ENCODE results near the gene KRTCAP2.
"Not testable (repeated sequence)": the region's sequence is repeated elsewhere in the genome, so short reads cannot be mapped to it uniquely, and the experiment has no call there.

The KRTCAP2 gene

GRCh38 chr1:155167166-155168104 is 5.7 kb downstream of the KRTCAP2 start:
- peak; percentile 97 for DNase-seq

DNA sequence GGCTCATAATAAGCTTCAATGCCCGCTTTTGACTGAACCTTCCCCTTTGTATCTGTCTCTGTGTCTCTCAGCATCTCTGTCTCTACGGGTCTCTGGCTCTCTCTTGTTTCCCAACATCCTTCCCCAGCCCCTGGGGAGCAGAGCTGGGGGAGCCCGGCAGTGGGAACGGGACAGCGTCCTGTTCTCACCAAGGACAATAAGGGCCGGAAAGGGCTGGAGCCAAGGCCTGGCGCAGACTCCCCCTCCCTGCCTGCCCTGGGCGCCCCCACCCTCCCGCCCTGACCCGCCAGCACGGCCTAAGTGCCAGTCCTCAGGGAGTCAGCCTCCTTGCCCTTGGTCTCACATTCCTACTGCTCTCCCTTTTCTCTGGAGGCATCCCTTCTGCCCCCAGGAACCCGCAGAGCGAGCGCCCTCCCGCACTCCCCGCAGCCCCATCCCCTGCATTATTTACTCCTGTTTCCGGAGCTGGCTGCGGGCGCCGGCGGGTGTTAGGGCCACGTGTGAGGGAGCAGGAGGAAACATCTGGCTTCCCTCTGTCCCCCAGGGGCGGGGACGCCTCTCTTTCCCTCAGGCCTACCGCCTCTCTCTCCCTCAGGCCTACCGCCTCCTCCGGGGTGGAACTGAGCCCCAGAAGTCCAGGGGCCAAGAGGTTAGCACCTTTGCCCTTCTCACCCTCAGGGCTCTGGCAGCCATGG is 6.5 kb downstream of the KRTCAP2 start:
- no peak for DNase-seq

GRCh38 chr1:155166051-155166470 is 7.0 kb downstream of the KRTCAP2 start:
- no peak for DNase-seq

DNA sequence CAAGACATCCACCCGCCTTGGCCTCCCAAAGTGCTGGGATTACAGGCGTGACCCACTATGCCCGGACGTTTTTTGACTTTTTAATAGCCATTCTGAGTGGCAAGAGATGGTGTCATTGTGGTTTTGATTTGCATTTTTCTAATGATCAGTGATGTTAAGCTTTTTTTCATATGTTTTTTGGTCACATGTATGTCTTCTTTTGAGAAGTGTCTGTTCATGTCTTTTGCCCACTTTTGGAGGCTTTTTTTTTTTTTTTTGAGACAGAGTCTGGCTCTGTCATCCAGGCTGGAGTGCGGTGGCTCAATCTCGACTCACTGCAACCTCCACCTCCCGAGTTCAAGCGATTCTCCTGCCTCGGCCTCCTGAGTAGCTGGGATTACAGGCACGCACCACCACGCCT is 8.5 kb downstream of the KRTCAP2 start:
- not testable (repeated sequence) for DNase-seq

DNA sequence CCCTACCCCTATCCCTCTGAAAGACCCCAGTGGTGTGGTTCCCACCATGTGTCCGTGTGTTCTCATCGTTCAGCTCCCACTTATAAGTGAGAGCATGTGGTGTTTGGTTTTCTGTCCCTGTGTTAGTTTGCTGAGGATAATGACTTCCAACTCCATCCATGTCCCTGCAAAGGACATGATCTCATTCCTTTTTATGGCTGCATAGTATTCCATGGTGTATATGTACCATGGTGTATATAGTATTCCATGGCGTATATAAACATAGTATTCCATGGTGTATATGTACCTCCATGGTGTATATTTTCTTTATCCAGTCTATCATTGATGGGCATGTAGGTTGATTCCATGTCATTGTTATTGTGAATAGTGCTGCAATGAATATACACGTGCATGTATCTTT is 9.3 kb downstream of the KRTCAP2 start:
- not testable (repeated sequence) for DNase-seq

GRCh38 chr1:155162631-155163030 is 10.5 kb downstream of the KRTCAP2 start:
- DNase-seq: not testable (repeated sequence)

- peak; percentile 26 for DNase-seq
Measured at GRCh38 chr1:155160128-155160527, 13.0 kb downstream of the KRTCAP2 start.

DNA sequence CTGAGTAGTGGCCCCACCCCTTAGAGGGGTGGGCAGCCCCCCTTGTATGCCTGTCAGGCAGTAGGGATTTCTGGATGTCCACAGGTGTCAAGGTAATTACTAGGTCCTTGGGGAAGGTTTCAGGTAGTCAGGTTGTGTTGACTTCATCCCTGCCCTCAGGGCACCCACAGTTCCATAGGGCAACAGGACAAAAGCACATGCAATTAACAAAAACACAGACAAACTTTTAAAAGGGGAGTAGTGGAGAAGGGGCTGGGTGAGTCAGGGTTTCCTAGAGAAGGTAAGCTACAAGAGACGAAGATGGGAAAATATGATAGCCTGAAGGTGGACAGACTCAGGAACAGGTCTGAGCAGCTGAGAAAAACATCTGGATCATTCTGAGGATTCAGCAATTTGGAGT is 14.1 kb downstream of the KRTCAP2 start:
- no peak for DNase-seq

DNA sequence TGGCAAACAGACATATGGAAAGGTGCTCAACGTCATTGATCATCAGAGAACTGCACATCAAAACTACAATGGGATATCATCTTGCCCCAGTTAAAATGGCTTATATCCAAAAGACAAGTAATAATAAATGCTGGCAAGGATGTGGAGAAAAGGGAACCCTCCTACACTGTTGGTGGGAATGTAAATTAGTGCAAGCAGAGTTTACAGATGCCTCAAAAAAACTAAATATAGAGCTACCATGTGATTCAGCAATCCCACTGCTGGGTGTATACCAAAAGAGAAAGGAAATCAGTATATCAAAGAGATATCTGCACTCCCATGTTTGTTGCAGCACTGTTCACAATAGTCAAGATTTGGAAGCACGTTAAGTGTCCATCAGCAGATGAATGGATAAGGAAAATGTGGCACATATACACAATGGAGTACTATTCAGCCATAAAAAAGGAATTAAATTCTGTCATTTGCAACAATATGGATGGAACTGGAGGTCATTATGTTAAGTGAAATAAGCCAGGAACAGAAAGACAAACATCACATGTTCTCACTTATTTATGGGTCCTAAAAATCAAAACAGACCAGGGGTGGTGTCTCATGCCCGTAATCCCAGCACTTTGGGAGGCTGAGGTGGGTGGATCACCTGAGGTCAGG is 17.0 kb downstream of the KRTCAP2 start:
- DNase-seq: not testable (repeated sequence)

DNA sequence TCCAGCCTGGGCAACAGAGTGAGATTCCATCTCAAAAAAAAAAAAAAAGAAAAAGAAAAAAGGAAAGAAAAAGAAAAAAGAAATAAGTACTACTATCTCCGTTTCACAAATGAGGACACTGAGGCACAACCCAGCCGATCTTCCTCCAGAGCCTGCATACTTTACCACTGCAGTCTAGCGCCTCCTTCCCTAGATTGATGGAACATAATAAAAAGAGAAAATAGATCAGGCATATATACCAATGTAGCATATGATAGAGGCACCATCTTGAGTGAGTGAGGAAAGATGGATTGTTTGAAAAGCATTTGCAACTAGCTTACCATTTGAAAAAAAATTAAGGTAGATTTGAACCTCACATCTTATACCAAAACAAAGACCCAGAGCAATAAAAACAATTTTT is 27.6 kb downstream of the KRTCAP2 start:
- no peak for DNase-seq

DNA sequence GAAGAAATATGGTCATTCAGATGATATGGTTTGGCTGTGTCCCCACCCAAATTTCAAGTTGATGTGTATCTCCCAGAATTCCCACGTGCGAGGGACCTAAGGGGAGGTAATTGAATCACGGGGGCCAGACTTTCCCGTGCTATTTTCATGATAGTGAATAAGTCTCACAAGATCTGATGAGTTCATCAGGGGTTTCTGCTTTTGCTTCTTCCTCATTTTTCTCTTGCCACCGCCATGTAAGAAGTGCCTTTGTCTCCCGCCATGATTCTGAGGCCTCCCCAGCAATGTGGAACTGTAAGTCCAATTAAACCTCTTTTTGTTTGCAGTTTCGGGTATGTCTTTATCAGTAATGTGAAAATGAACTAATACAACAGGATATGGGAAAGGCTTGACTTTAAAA is 31.4 kb downstream of the KRTCAP2 start:
- DNase-seq: no peak

GRCh38 chr1:155140630-155140953 is 32.5 kb downstream of the KRTCAP2 start:
- no peak for DNase-seq

- DNase-seq: peak; percentile 94
Measured at GRCh38 chr1:155139895-155140629, 33.0 kb downstream of the KRTCAP2 start, which contains the start of gene DPM3. TSS of gene DPM3 (minus strand) at chr1:155140531. CDS start at chr1:155140240, 291 bp downstream.

DNA sequence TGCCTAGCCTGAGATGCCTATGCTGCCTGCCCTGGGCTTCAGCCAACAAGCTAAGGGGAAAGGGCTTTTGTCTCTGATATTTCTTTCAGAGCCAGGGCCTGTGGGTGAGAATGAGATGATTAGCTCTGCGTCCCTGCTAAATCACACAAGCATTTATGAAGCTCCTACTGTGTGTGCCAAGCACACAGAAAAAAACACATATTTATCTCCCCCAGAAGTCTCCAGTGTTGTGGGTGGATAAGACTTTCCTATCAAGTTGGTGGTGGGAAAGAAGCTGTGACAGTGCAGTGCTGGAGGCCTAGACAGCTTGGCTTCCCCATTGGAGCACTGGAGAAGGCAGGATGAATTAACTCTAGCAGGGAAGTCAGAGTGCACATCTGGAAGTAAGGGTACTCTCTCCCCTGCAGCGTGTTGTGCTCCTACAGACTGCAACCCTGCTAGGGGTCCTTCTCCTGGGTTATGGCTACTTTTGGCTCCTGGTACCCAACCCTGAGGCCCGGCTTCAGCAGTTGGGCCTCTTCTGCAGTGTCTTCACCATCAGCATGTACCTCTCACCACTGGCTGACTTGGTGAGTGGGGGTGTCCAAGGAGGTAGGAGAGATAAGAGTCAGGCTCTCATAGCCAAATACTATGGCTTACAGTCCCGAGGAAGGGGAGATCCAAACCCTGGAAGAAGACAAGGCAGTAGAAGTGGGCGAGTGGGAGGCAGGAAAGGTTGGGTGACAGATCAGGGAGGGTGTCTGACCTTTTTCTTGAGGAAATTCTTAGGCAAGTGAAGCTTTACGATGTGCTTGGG is 35.8 kb downstream of the KRTCAP2 start:
- no peak for DNase-seq

GRCh38 chr1:155136748-155137147 is 36.4 kb downstream of the KRTCAP2 start:
- DNase-seq: no peak

GRCh38 chr1:155135415-155136028 is 37.6 kb downstream of the KRTCAP2 start, which contains the start of gene SLC50A1:
TSS of gene SLC50A1 (plus strand) at chr1:155135852. CDS start at chr1:155135912, 60 bp downstream.
- DNase-seq: peak; percentile 96

DNA sequence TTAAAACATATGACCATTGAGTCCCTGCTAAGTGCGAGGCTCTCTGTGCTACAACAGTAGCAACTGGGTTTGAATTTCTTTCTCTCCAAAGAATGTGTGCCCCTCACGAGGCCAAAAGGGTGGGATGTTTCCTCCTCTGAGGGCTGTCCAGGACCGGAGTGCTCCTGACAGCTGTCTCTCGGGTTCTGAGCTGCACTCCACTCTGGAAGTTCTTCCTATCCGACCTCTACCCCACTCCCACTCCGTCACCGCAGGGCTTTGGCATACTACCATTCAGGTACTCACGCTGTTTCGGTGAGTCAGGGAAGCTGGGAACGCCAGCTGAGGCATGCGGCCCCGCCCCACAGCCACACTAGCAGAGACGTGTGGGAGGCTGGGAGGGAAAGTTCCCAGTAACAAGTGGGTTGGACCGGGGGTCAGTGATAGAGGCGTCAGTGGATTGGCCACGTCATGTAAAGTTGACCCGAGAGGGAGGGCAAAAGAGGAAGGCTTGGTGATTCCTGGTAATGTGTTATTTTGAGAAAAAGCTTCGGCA is 38.2 kb downstream of the KRTCAP2 start:
- DNase-seq: no peak

DNA sequence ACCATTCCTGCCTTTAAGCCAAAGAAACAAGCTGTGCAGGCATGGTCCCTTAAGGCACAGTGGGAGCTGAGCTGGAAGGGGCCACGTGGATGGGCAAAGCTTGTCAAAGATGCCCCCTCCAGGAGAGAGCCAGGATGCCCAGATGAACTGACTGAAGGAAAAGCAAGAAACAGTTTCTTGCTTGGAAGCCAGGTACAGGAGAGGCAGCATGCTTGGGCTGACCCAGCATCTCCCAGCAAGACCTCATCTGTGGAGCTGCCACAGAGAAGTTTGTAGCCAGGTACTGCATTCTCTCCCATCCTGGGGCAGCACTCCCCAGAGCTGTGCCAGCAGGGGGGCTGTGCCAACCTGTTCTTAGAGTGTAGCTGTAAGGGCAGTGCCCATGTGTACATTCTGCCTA is 38.8 kb downstream of the KRTCAP2 start:
- DNase-seq: no peak

- DNase-seq: no peak
Measured at GRCh38 chr1:155133799-155134281, 39.3 kb downstream of the KRTCAP2 start.

DNA sequence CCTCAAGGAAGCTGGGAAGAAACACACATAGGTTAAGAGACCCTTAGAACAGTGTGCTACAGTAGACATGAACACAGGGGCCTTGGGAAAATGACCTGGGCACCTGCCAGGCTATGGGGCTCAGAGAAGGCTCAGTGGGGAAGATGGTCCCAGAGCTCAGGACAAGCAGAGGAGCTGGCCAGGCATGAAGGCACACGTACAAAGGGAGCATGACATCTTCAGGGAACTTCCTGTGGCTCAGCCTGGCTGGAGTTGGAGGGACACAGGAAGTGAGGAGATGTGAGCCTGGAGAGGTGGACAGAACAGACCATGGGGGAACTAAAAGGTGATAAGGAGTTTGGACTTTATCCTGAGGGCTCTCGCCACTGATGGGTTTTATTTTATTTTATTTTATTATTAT is 41.2 kb downstream of the KRTCAP2 start:
- no peak for DNase-seq

GRCh38 chr1:155131285-155131684 is 41.8 kb downstream of the KRTCAP2 start:
- DNase-seq: no peak
